GM12874 (cell line): ENCODE data around the gene FAM8A1.

Experiments
- TF ChIP-seq, protein P1 (sequence below): IDR thresholded peaks from 2 replicates; pipeline ENCODE4 v1.5.1; 2011; ENCODE audit warnings: low read depth, mild to moderate bottlenecking, control low read depth, low read length, moderate library complexity; ENCODE audit not compliant: insufficient read depth

Gene FAM8A1

DNA sequence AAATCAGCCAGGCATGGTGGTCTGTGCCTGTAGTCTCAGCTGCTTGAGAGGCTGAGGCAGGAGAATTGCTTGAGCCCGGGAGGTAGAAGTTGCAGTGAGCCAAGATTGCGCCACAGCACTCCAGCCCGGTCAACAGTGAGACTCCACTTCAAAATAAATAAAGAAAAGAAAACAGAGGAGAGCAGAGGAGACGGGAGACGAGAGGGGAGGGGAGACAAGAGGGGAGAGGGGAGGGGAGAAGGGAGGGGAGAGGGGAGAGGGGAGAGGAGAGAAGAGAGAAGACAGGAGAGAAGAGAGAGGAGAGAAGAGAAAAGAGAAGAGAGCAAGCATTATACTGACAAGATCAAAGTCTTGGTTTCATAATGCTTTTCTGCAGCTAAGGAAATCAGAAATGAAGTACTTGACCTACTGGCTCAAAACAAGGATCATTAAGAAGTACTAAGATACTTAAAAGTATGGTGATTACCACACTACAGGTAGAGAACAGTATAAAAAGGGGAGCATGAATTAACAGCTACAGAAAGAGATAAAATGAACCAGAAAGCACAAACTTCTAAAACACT is 30.5 kb downstream of the FAM8A1 start:
- TF ChIP-seq, protein P1, sequence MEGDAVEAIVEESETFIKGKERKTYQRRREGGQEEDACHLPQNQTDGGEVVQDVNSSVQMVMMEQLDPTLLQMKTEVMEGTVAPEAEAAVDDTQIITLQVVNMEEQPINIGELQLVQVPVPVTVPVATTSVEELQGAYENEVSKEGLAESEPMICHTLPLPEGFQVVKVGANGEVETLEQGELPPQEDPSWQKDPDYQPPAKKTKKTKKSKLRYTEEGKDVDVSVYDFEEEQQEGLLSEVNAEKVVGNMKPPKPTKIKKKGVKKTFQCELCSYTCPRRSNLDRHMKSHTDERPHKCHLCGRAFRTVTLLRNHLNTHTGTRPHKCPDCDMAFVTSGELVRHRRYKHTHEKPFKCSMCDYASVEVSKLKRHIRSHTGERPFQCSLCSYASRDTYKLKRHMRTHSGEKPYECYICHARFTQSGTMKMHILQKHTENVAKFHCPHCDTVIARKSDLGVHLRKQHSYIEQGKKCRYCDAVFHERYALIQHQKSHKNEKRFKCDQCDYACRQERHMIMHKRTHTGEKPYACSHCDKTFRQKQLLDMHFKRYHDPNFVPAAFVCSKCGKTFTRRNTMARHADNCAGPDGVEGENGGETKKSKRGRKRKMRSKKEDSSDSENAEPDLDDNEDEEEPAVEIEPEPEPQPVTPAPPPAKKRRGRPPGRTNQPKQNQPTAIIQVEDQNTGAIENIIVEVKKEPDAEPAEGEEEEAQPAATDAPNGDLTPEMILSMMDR, result no peak

DNA sequence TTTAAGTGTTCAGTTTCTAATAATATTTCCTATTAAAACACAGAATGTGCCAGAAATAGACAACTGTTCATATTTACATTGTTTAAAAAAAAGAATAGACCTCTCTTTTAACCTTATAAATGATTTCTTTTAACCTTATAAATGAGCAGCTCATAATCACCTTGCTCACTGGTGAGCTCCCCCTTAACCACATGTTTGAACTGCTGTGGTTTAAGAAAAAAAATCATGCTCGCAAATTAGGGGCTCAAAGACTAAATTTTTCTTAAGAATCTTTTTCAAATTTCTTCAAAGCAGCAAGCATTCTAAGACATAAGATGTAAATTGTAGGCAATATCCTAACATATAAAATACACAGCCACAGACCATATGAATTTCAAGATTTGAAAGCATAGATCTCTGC is 32.8 kb downstream of the FAM8A1 start:
- TF ChIP-seq, protein P1, result no peak

- TF ChIP-seq, protein P1, result no peak
Observed at GRCh38 chr6:17633465-17634188, 33.5 kb downstream of the FAM8A1 start.

DNA sequence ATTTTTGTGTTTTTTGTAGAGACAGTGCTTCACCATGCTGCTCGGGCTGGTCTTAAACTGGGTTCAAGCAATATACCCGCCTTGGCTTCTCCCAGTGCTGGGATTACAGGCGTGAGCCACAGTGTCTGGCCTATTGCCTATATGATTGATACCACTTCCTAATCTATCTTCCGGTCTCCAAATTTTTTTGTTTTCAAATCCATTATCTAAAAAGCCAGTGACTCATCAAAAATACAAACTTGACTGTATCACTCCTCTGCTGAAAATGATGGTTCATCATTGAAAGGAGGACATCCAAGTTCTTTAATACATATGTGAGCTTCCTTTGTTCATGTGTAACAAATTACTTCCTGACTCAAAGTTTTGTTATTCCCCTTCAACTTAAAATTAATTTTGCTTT is 35.5 kb downstream of the FAM8A1 start:
- TF ChIP-seq, protein P1, result no peak

- TF ChIP-seq, protein P1, result no peak
Observed at GRCh38 chr6:17638212-17638715, 38.2 kb downstream of the FAM8A1 start.

DNA sequence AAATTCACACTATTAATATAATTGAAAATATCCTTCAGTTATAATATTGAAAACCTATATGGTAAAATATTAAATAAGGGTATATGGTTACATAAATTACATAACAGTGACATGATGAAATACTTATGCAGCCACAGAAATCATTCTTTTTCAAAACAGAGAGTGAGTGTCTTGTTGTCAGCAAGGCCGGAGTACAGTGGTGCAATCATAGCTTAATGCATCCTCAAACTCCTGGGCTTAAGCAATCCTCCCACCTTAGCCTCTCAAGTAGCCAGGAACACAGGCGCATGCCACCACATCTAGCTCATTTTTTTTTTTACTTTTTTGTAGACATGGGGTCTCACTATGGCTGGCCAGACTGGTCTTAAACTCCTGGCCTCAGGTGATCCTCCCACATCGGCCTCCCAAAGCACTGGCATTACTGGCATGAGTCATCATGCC is 40.4 kb downstream of the FAM8A1 start:
- TF ChIP-seq, protein P1, result no peak

DNA sequence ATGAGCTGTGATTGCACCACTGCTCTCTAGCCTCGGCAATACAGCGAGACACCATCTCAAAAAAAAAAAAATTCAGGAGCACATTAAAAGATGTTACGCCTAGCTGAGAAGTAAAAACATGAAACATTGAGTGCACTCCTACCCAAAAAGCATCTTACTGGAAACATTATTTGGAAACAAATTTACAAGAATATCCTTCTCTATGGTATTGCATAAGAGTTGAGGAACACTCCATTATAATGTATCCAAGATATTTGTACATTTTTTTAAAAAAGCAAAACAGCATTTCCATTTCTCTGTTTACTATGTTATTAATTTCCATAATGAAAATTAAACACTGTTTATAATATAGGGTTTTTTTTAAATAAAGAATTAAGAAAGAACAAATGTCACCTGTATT is 48.6 kb downstream of the FAM8A1 start:
- TF ChIP-seq, protein P1, result no peak
